Skin of body (tissue), 3 donors: ENCODE data around the gene CCDC170. TPM values are rescaled to one million over a fixed set of nuclear protein-coding genes. Genes with fewer than 3 reads are reported as not detected.

Experiments used
- DNase-seq: peaks from one replicate; lab custom pipeline; 2025; lab: John Stamatoyannopoulos, UW
- small RNA-seq: library from RNA; depleted of rRNA; stranded (forward); fragments of <200 nt; gene quantifications from one replicate; pipeline ENCODE3, GENCODE V24; 2014; ENCODE audit warnings: low replicate concordance
- total RNA-seq: library from RNA; depleted of rRNA; stranded (reverse); fragments of >200 nt; gene quantifications from one replicate; pipeline ENCODE4 v1.2.3, GENCODE V29; 2014

Gene CCDC170
- total RNA-seq, 1 donor from 2014 or later: 1.9 TPM

DNA sequence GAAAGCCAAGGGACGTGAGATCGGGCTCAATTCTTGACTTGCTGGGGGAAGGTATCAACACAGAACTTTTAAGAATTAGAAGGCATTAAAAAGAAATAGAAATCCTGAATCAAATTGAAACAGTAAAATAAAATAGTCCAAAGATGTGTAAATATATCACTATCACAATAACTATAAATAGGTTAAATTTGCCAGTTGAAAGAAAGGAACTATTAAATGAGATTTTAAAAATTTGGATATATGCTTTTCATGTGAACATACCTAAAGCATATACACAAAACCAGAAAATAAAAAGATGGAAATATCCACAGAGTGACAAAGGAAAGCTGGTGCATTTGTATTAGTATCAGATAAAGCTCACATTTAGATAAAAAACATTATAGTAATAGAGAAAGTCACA lies 161.3 kb downstream of the CCDC170 start:
- DNase-seq: no peak

DNA sequence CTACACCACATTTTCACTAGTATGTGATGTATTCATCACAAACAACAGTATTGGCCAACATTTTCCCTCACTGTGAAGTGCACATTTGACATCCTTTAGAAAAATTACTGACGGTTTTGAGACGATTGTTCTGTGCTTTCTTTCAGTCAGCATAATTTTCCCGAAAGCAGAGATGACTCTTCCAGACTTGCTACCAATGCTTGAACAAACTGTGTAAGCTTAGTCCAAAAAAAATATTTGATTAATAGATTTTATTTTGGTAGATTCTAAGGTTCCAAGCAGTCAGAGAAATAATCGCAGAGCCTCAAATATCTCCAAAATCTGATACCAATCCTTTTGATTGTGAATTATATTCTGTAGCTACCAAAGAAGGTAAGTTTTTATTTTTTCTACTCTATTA lies 162.6 kb downstream of the CCDC170 start:
- no peak for DNase-seq

DNA sequence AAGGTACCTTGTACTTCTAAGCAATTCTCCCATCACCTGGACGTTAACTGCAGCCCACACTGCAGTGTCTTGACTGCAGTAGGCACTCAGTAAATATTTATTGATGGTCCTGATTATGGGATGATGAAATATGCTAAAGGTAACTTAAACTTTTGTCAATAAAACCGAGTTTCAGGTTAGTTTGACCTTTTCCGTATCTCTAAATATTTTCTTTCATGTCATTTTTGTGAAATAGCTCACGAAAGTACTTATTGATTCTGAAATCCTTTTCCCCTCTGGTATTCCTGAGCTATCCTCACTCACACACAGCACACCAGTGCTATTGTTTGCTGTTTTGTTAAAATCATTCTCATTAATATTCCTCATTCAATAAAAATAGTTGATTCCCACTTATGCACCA lies 164.3 kb downstream of the CCDC170 start:
- DNase-seq: no peak

DNA sequence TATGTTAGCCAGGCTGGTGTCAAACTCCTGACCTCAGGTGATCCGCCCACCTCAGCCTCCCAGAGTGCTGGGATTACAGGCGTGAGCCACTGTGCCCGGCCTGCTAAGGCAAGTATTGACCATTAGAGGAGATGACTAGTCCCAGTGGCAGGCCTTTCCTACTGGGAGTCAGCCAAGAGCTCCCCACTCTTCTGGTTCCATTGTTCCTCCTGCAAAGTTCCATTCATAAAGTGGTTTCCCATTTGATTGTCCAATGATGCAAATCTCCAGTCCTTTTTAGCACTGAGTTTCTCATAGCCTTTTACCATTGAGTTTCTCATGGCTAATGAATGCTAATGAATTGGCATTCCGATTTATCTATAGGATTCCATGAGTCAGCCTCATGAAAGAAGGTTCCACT lies 165.4 kb downstream of the CCDC170 start:
- DNase-seq: no peak

DNA sequence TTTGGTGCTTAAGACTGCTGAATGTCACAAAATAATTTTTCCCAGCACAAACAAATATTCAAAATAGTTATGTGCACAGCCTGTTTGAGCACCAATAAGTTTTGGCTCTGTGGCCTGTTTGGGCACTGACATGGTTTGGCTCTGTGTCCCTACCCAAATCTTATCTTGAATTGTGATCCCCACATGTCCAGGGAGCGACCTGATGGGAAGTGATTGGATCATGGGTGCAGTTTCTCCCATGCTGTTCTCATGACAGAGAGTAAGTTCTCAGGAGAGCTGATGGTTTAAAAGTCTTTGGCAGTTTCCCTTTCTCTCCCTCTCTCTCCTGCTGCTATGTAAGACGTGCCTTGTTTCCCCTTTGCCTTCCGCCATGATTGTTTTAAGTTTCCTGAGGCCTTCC lies 167.7 kb downstream of the CCDC170 start:
- DNase-seq: no peak

DNA sequence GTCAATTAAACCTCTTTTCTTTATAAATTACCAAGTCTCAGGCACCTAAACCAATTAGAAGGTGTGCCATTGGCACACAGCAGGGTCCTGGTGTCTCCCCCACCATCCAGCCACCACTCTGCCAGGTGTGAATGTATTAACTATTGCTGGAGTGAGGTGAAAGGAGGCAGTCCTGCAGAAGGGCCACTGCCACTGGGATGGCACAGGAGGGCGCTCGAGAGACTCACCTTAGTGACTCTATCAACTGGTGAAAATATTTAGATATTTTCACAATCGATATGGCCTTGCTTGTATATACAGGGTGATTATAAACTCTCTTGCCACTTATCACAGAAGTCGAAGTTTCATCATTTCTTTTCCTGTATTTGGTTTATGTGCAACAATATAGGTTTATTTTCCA lies 168.1 kb downstream of the CCDC170 start:
- no peak for DNase-seq

DNA sequence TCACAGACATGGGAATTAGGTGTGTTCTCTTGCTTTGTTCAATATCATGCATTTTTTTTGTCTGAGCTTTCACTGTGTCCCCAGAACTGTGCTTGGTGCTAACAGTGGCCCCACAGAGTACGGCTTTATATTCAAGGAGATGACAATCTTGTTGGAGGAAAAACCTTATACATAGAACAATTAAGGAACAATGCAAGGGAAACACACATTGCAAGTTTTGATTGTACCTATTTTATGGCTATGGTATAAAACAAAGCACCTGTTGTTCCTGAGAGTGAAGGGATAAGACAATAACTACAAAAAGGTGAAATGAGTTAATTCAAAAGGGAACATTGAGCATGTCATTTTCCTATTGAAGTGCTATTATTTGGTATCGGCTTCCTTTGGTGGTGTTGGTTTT lies 169.7 kb downstream of the CCDC170 start:
- no peak for DNase-seq

DNA sequence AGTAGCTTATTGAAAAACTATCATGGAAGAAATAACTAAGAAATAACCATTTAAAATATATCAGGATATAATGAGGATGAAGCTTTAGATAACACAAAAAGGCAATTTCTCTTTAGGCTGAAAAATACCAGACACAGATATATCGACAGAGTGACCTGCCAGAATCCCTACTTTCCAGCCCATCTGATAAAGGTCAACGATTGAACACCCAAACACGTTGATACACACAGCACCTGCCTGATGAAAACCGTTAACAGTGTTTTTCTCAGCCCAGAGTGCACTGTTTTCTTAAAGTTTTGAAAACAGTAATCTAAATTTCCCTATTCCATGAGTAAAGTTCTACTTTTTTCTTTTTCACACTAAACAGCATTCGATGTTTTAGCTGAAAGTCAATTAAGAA lies 170.6 kb downstream of the CCDC170 start:
- no peak for DNase-seq

DNA sequence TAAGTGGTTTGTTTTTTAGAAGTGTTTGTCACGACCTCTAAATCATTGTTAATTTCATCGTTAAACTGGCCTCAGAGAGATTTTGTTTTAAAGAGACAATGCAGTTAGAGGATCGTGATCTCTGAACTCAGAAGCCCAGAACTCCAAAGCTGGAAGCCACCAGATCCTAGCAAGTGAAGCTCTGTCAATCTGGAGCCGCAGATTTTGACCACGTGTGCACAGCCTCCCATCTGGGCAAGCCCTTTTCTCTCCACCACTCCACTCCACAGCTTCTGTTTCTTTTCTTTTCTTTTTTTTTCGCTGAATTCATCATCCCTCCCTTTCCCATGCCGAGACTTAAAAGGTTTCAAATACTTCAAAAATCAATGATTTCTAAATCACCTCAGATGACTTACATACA lies 171.5 kb downstream of the CCDC170 start:
- no peak for DNase-seq

DNA sequence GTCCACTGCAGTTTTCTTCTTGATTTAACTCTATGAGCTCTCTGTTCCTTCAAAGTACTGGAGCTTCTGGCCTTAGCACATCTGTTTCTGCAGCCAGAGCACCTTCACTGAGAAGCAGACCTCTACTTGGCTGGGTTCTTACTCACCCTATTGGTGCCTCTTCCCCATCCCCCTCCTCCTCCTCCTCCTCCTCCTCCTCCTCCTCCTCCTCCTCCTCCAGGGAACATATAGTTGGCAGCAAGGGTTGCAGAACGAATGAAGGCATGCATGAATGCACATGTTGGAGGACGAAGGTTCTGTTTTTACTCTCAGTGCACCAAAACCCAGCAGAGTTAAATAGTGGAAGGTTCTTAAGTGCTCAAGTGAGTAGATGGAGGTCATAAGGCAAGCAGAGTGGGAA lies 172.7 kb downstream of the CCDC170 start:
- no peak for DNase-seq

DNA sequence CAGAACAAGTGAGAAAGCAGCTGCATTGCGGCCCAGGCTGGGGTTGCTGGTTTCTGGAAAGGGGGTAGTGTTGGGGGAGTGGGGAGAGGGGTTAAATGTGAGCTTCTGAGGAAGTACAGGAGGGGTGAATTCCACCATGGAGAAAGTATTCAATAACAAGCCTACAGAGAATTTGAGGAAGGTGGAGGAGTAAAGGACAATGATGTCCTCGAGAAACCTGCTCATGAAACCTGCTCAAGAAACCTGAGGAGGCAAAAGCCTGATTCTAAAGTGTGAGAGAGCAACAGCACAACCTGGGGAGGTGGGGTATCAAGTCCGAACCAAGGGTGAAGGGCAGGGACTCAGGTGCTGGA lies 175.4 kb downstream of the CCDC170 start:
- DNase-seq: no peak

DNA sequence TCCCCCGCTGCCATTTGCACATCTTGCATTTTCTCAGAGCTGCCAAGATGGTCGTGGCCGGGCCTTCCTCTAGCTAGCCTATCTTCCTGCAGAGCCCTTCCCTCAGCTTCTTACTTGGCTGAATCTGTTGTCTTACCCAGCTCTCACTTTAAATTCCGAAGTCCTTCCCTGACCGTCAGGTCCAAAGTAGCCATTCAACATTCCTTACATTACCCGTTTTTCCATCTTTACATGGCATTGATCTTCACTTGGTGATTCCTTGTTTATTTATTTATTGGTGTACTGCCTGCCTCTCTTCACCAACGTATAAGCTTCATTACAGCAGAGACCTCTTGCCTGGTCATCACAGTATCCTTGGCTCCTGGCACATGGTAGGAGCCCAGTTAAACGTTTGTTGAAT lies 176.3 kb downstream of the CCDC170 start:
- no peak for DNase-seq

Small RNA genes within 50 kb of the gene (small RNA-seq; reads per million reads assigned to genes)
- gene RNU6-813P: not detected

Other genes starting within 250 kb of the CCDC170 start
- 9.3 TPM for gene ZBTB2, start 102.5 kb upstream of the CCDC170 start, total RNA-seq
- gene RMND1, start 41.9 kb upstream of the CCDC170 start, total RNA-seq: 28.5 TPM